Islet of Langerhans (tissue), 1 donor: Measurements from ENCODE around the gene HOXC9.

Source experiments
- FAIRE-seq: peaks from one replicate; lab custom pipeline; 2011; peaks lifted over from hg19 to GRCh38; lab: Jason Lieb, UNC

Gene HOXC9

GRCh38 chr12:53963434-53964314 lies 36.3 kb upstream of the HOXC9 start:
- FAIRE-seq, result no peak

GRCh38 chr12:53964315-53964713 lies 35.6 kb upstream of the HOXC9 start:
- FAIRE-seq, result no peak

- no peak for FAIRE-seq
Observed at GRCh38 chr12:53965281-53966084, 34.5 kb upstream of the HOXC9 start.

- FAIRE-seq, result no peak
Observed at GRCh38 chr12:53966085-53966384, 33.9 kb upstream of the HOXC9 start.

- FAIRE-seq, result no peak
Observed at GRCh38 chr12:53966385-53967133, 33.4 kb upstream of the HOXC9 start.

GRCh38 chr12:53967421-53967925 lies 32.5 kb upstream of the HOXC9 start:
- no peak for FAIRE-seq

GRCh38 chr12:53968214-53969127 lies 31.5 kb upstream of the HOXC9 start:
- FAIRE-seq, result no peak

- FAIRE-seq, result no peak
Observed at GRCh38 chr12:53969588-53970259, 30.2 kb upstream of the HOXC9 start.

GRCh38 chr12:53970451-53970850 lies 29.5 kb upstream of the HOXC9 start:
- no peak for FAIRE-seq

GRCh38 chr12:53971129-53971528 lies 28.8 kb upstream of the HOXC9 start:
- no peak for FAIRE-seq

- FAIRE-seq, result no peak
Observed at GRCh38 chr12:53971686-53972085, 28.3 kb upstream of the HOXC9 start.

GRCh38 chr12:53972152-53972702 lies 27.7 kb upstream of the HOXC9 start:
- no peak for FAIRE-seq

- no peak for FAIRE-seq
Observed at GRCh38 chr12:53972722-53973235, 27.2 kb upstream of the HOXC9 start, which contains the start of gene HOXC11. Gene HOXC11, plus strand, starts transcription at chr12:53973126. Its CDS starts 116 bp downstream, at chr12:53973242.

- FAIRE-seq, result no peak
Observed at GRCh38 chr12:53973236-53974042, 26.5 kb upstream of the HOXC9 start.

GRCh38 chr12:53974084-53975063 lies 25.6 kb upstream of the HOXC9 start, which contains the start of gene HOTAIR:
Gene HOTAIR, minus strand, starts transcription at chr12:53974954.
- no peak for FAIRE-seq

GRCh38 chr12:53975064-53975471 lies 24.9 kb upstream of the HOXC9 start:
- FAIRE-seq, result no peak

- no peak for FAIRE-seq
Observed at GRCh38 chr12:53975479-53976152, 24.3 kb upstream of the HOXC9 start.
